Measurements from ENCODE around the gene AGO4.
"Not testable (repeated sequence)": the region's sequence is repeated elsewhere in the genome, so short reads cannot be mapped to it uniquely, and the experiment has no call there.

AGO4 gene

GRCh38 chr1:35810096-35810881, 2.5 kb downstream of the AGO4 start:
- DNase-seq (ENCODE audit: low spot score), result no peak

GRCh38 chr1:35812754-35813153, 4.9 kb downstream of the AGO4 start:
- not testable (repeated sequence) for DNase-seq (ENCODE audit: low spot score)

GRCh38 chr1:35825255-35825654, 17.4 kb downstream of the AGO4 start:
- no peak for DNase-seq (ENCODE audit: low spot score)

- DNase-seq (ENCODE audit: low spot score), result no peak
These were observed 24.6 kb downstream of the AGO4 start for GRCh38 chr1:35832276-35832905.

GRCh38 chr1:35833395-35833794, 25.6 kb downstream of the AGO4 start:
- DNase-seq (ENCODE audit: low spot score), result no peak

- DNase-seq (ENCODE audit: low spot score), result no peak
These were observed 26.4 kb downstream of the AGO4 start for GRCh38 chr1:35834218-35834617.

- no peak for DNase-seq (ENCODE audit: low spot score)
These were observed 27.6 kb downstream of the AGO4 start for GRCh38 chr1:35835398-35835797.

GRCh38 chr1:35836734-35837133, 28.9 kb downstream of the AGO4 start:
- no peak for DNase-seq (ENCODE audit: low spot score)

GRCh38 chr1:35838693-35839245, 31.0 kb downstream of the AGO4 start:
- DNase-seq (ENCODE audit: low spot score), result no peak

- DNase-seq (ENCODE audit: low spot score), result no peak
These were observed 37.0 kb downstream of the AGO4 start for GRCh38 chr1:35844826-35845225.

- DNase-seq (ENCODE audit: low spot score), result no peak
These were observed 38.0 kb downstream of the AGO4 start for GRCh38 chr1:35845766-35846165.

- no peak for DNase-seq (ENCODE audit: low spot score)
These were observed 40.2 kb downstream of the AGO4 start for GRCh38 chr1:35847935-35848565.

- DNase-seq (ENCODE audit: low spot score), result no peak
These were observed 42.2 kb downstream of the AGO4 start for GRCh38 chr1:35850051-35850450.

GRCh38 chr1:35850716-35851115, 42.9 kb downstream of the AGO4 start:
- no peak for DNase-seq (ENCODE audit: low spot score)

- no peak for DNase-seq (ENCODE audit: low spot score)
These were observed 43.5 kb downstream of the AGO4 start for GRCh38 chr1:35851132-35851869.

- DNase-seq (ENCODE audit: low spot score), result no peak
These were observed 44.4 kb downstream of the AGO4 start for GRCh38 chr1:35852241-35852640.

GRCh38 chr1:35854989-35855700, 47.3 kb downstream of the AGO4 start:
- DNase-seq (ENCODE audit: low spot score), result no peak

GRCh38 chr1:35856964-35857363, 49.1 kb downstream of the AGO4 start:
- DNase-seq (ENCODE audit: low spot score), result no peak

- no peak for DNase-seq (ENCODE audit: low spot score)
These were observed 50.0 kb downstream of the AGO4 start for GRCh38 chr1:35857830-35858229.

GRCh38 chr1:35860696-35861095, 52.9 kb downstream of the AGO4 start:
- DNase-seq (ENCODE audit: low spot score), result no peak

GRCh38 chr1:35863136-35863535, 55.3 kb downstream of the AGO4 start:
- no peak for DNase-seq (ENCODE audit: low spot score)

Data from iPS-NIHi11 (cell line).